CD4-positive, alpha-beta memory T cell (primary cell): Measurements from ENCODE around the gene NKAIN4. TPM values are rescaled to one million over a fixed set of nuclear protein-coding genes. Genes with fewer than 3 reads are reported as not detected.

ENCODE experiments used
- CTCF ChIA-PET: fragments of 350-600 bp; sonication (Branson Sonifier 250); formaldehyde crosslinking; loops from one replicate; lab custom pipeline; 2021; ENCODE audit warnings: inconsistent platforms; ENCODE audit not compliant: partially characterized antibody; lab: Charles Lee
- POLR2A ChIA-PET: fragments of 350-600 bp; sonication (Branson Sonifier 250); formaldehyde crosslinking; loops from one replicate; lab custom pipeline; 2021; ENCODE audit not compliant: partially characterized antibody; lab: Charles Lee
- DNase-seq, 5 donors: peaks; one replicate each; pipeline versions ENCODE4 v3.0.0 to v3.0.0-alpha.2; 2020 to 2022; ENCODE audit warnings: mixed read lengths in 1 of 5
- H3K27ac ChIP-seq: one replicate; pipeline ENCODE4 v1.7.0; 2013; ENCODE audit warnings: low read depth, low read length
- H3K27me3 ChIP-seq: 2 replicates; pipeline ENCODE4 v1.7.0; 2013; ENCODE audit warnings: mild to moderate bottlenecking, low read length, moderate library complexity; ENCODE audit not compliant: insufficient read depth
- H3K36me3 ChIP-seq: 2 replicates; pipeline ENCODE4 v1.7.0; 2013; ENCODE audit warnings: mild to moderate bottlenecking, low read length, moderate library complexity; ENCODE audit not compliant: insufficient read depth
- H3K4me1 ChIP-seq: 2 replicates; pipeline ENCODE4 v1.7.0; 2013; ENCODE audit warnings: mild to moderate bottlenecking, low read length, moderate library complexity; ENCODE audit not compliant: insufficient read depth
- H3K4me3 ChIP-seq, 2 donors: one replicate each; pipeline ENCODE4 v1.7.0; 2013; ENCODE audit warnings: low read length in 2 of 2, mild to moderate bottlenecking in 1 of 2
- H3K9me3 ChIP-seq, 2 donors: one replicate each; pipeline ENCODE4 v1.7.0; 2013; ENCODE audit warnings: low read length in 2 of 2, control low read depth in 1 of 2; ENCODE audit not compliant: control insufficient read depth in 1 of 2
- H3K27ac Mint-ChIP-seq, 7 donors: one replicate each; pipeline ENCODE4 v1.8.0; 2020 to 2021; ENCODE audit warnings: mixed read lengths in 7 of 7, mild to moderate bottlenecking in 6 of 7, inconsistent platforms in 3 of 7, moderate library complexity in 3 of 7
- H3K27me3 Mint-ChIP-seq, 2 donors: one replicate each; pipeline ENCODE4 v1.8.0; 2020 to 2021; ENCODE audit warnings: mixed read lengths in 2 of 2
- H3K36me3 Mint-ChIP-seq, 2 donors: one replicate each; pipeline ENCODE4 v1.8.0; 2020 to 2021; ENCODE audit warnings: mixed read lengths in 2 of 2, inconsistent platforms in 1 of 2, mild to moderate bottlenecking in 1 of 2
- H3K4me1 Mint-ChIP-seq, 4 donors: one replicate each; pipeline ENCODE4 v1.8.0; 2020 to 2021; ENCODE audit warnings: mixed read lengths in 4 of 4, mild to moderate bottlenecking in 1 of 4
- H3K4me3 Mint-ChIP-seq, 8 donors: one replicate each; pipeline ENCODE4 v1.8.0; 2020 to 2021; ENCODE audit warnings: mixed read lengths in 8 of 8, mild to moderate bottlenecking in 7 of 8, moderate library complexity in 6 of 8, inconsistent platforms in 3 of 8
- H3K9me3 Mint-ChIP-seq, 8 donors: one replicate each; pipeline ENCODE4 v1.8.0; 2020 to 2021; ENCODE audit warnings: mixed read lengths in 8 of 8, mild to moderate bottlenecking in 5 of 8, inconsistent platforms in 3 of 8, moderate library complexity in 1 of 8
- intact Hi-C: fragments of 100-400 bp; cut with micrococcal nuclease; formaldehyde crosslinking; loops from one replicate; pipeline ENCODE4 v1.15.1; 2023
- polyA plus RNA-seq, 2 donors: library from polyadenylated mRNA; unstranded; fragments of 300-500 nt; fragmentation: Illumina TruSeq; gene quantifications; one replicate each; pipeline ENCODE4 v1.2.3, GENCODE V29; 2021
- total RNA-seq, 2 experiments: library from RNA; stranded (reverse); gene quantifications; one replicate each; pipeline ENCODE4 v1.2.3, GENCODE V29; 2021

Gene NKAIN4
- total and polyA plus RNA-seq, 4 experiments from 2014 or later, result not detected

DNA sequence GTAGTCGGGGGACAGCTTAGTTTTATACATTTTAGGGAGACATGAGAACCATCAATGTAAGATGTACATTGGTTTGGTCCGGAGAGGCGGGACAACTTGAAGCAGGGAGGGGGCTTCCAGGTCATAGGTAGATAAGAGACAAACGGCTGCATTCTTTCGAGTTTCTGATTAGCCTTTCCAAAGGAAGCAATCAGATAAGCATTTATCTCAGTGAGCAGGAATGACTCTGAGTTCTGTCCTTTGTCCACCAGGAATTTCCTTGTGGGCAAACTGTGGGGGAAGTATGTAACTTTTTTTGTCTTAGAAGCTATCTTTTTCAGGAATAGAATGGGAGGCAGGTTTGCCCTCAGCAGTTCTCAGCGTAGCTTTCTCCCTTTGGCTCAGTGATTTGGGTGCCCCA is 39.7 kb downstream of the NKAIN4 start:
- CTCF ChIA-PET, result interaction anchor here (8.3 kb wide), 1 partner anchor 10 kb away, joined by 64 read pairs; no protein-coding TSS in a partner anchor
- Histone ChIP-seq H3K27ac (peak overlapping the region; percentile 74), H3K36me3 (peaks cover 38% of the 10 kb centered on the region), H3K27me3 (no peaks in the 10 kb centered on the region), H3K9me3 (no peaks in the 10 kb centered on the region), H3K4me3 (peak overlapping the region in 1 of 2 donors; percentile 76), H3K4me1 (peaks cover 64% of the 10 kb centered on the region)
- no peaks in the 10 kb centered on the region for H3K9me3 Mint-ChIP-seq
- no peaks in the 10 kb centered on the region for H3K27me3 Mint-ChIP-seq
- POLR2A ChIA-PET, result interaction anchor here (2.5 kb wide), 1 partner anchor 58 kb away, joined by 11 read pairs; the partner anchor contains the start of gene ARFGAP1
- DNase-seq, result no peak
- intact Hi-C loops, result no loop called here
- peak overlapping the region; percentile 85 to 97 (median 90) for H3K4me3 Mint-ChIP-seq
- H3K36me3 Mint-ChIP-seq, result peaks cover 29 to 46% of the 10 kb centered on the region in 2 donors
- H3K27ac Mint-ChIP-seq, result peak overlapping the region; percentile 39 to 95 (median 91)
- peaks cover 35 to 67% (median 51%) of the 10 kb centered on the region in 4 donors for H3K4me1 Mint-ChIP-seq

DNA sequence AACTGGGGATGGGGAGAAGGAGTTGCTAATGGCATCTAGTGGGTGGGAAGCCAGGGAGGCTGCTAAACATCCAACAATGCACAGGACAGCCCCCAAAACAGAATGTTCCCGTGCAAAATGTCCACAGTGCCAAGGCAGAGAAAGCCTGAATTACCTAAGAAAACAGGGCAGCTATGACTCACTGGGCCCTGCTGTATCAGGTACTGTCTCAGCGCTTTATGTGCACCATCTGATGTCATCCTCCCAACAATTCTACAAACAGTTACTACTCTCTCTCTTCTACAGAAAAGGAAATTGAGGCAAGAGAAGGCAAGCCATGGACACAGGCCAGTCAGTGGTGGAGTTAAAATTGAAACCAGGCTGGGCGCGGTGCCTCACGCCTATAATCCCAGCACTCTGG is 41.5 kb downstream of the NKAIN4 start:
- H3K9me3 Mint-ChIP-seq, result no peaks in the 10 kb centered on the region
- Histone ChIP-seq H3K9me3 (no peaks in the 10 kb centered on the region), H3K27ac (no peak overlapping the region), H3K36me3 (peaks cover 52% of the 10 kb centered on the region), H3K4me3 (no peak overlapping the region), H3K27me3 (no peaks in the 10 kb centered on the region), H3K4me1 (peaks cover 66% of the 10 kb centered on the region)
- DNase-seq, result no peak
- peak overlapping the region in 4 of 8 donors; percentile 1 to 65 (median 32) for H3K4me3 Mint-ChIP-seq
- ChIA-PET CTCF (interaction anchor here (8.3 kb wide), 1 partner anchor 12 kb away, joined by 64 read pairs; no protein-coding TSS in a partner anchor), POLR2A (no interaction called here)
- peaks cover 29 to 59% of the 10 kb centered on the region in 2 donors for H3K36me3 Mint-ChIP-seq
- H3K27me3 Mint-ChIP-seq, result no peaks in the 10 kb centered on the region
- peak overlapping the region in 2 of 7 donors; percentile 26 to 62 for H3K27ac Mint-ChIP-seq
- intact Hi-C loops, result no loop called here
- H3K4me1 Mint-ChIP-seq, result peaks cover 39 to 78% (median 54%) of the 10 kb centered on the region in 4 donors

DNA sequence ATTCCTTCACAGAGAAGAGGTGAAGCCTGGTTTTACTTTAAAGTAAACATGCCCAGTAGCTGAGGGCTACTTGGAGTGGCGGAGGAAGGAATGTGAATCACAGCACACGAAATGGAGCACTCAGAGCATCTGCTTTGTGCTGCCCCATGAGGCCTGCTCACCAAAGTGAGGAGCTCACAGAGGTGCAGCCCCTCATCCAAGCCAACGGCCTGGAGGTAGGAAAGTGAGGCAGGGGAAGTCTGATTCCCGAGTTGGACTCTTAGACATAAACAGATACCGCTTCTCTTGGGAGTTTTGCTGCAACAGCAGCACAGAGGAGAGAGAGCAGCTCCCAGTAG is 41.9 kb downstream of the NKAIN4 start:
- Histone ChIP-seq H3K9me3 (no peaks in the 10 kb centered on the region), H3K27ac (no peak overlapping the region), H3K4me3 (no peak overlapping the region), H3K36me3 (peaks cover 56% of the 10 kb centered on the region), H3K27me3 (no peaks in the 10 kb centered on the region), H3K4me1 (peaks cover 66% of the 10 kb centered on the region)
- H3K36me3 Mint-ChIP-seq, result peaks cover 29 to 64% of the 10 kb centered on the region in 2 donors
- intact Hi-C loops, result no loop called here
- CTCF ChIA-PET, result interaction anchor here (8.3 kb wide), 1 partner anchor 12 kb away, joined by 64 read pairs; no protein-coding TSS in a partner anchor
- peak overlapping the region in 4 of 8 donors; percentile 1 to 53 (median 51) for H3K4me3 Mint-ChIP-seq
- H3K27me3 Mint-ChIP-seq, result no peaks in the 10 kb centered on the region
- POLR2A ChIA-PET, result no interaction called here
- no peaks in the 10 kb centered on the region for H3K9me3 Mint-ChIP-seq
- peak overlapping the region in 3 of 7 donors; percentile 56 to 70 (median 62) for H3K27ac Mint-ChIP-seq
- no peak for DNase-seq
- H3K4me1 Mint-ChIP-seq, result peaks cover 39 to 80% (median 54%) of the 10 kb centered on the region in 4 donors

DNA sequence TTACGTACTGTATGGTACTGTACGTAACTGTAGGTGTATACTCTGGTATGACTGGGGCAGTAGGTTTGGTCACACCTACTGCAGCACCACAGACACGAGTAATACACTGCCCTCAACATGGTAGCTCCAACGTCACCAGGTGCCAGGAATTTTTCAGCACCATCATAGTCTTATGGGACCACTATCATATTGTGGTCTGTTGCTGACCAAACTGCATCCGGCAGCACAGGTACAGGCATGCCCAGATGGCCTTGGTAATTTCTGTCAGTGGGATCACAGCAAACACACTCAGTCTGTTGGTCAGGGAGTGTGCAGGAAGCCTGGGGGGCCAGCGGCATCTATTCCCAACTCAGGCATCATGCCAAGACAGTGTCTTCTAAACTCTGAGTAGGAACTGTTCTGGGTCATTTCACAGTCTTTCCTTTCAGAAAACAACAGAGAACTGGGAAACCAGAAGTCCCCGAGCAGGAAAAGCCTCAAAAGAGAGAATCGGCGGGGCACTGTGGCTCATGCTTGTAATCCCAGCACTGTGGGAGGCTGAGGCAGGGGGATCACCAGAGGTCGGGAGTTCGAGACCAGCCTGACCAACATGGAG is 44.2 kb downstream of the NKAIN4 start:
- intact Hi-C loops, result no loop called here
- no peak for DNase-seq
- H3K9me3 ChIP-seq, result no peaks in the 10 kb centered on the region
- peaks cover 71% of the 10 kb centered on the region for H3K36me3 ChIP-seq
- Mint-ChIP-seq H3K4me1 (peaks cover 36 to 86% (median 52%) of the 10 kb centered on the region in 4 donors), H3K4me3 (peak overlapping the region in 1 of 8 donors; percentile 7), H3K27me3 (no peaks in the 10 kb centered on the region), H3K9me3 (no peaks in the 10 kb centered on the region), H3K27ac (peak overlapping the region in 2 of 7 donors; percentile 4 to 61), H3K36me3 (peaks cover 38 to 83% of the 10 kb centered on the region in 2 donors)
- H3K27ac ChIP-seq, result no peak overlapping the region
- no peaks in the 10 kb centered on the region for H3K27me3 ChIP-seq
- ChIA-PET POLR2A (no interaction called here), CTCF (interaction anchor here (8.3 kb wide), 1 partner anchor 14 kb away, joined by 64 read pairs; no protein-coding TSS in a partner anchor)
- H3K4me3 ChIP-seq, result no peak overlapping the region
- H3K4me1 ChIP-seq, result peaks cover 57% of the 10 kb centered on the region

DNA sequence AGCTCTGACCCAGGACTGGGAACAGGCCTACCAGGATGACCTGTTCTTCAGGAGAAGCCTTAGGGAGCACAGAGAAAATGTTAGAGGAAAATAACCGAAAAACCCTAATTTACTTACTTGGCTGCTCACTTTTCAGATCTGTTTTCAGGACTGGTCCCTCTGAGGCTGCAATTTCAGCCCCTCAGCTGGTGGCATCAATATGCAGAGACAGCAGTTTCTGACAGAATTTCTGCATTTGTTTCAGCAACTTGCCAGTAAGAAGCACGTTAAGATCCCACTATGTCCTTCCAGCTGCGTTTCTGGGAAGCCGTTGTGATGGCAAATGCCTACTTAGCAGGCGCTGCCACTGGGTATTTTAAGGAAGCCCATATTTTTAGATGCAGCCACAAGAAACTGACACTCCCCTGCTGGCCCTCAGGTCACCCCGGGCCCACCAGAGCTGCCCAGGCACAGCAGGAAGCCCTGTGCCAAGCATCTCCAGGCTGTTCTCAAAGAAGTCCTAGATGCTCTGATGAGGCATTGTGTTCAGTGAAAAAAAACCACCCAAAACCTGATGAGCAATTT is 45.8 kb downstream of the NKAIN4 start:
- H3K9me3 Mint-ChIP-seq, result no peaks in the 10 kb centered on the region
- Histone ChIP-seq H3K4me1 (peaks cover 40% of the 10 kb centered on the region), H3K36me3 (peaks cover 83% of the 10 kb centered on the region), H3K4me3 (no peak overlapping the region), H3K27me3 (no peaks in the 10 kb centered on the region), H3K27ac (no peak overlapping the region), H3K9me3 (no peaks in the 10 kb centered on the region)
- intact Hi-C loops, result no loop called here
- H3K4me3 Mint-ChIP-seq, result no peak overlapping the region
- DNase-seq, result no peak
- CTCF ChIA-PET, result interaction anchor here (1.0 to 8.3 kb wide), 2 partner anchors 12 to 16 kb away, joined by 3 to 64 read pairs; no protein-coding TSS in a partner anchor
- H3K36me3 Mint-ChIP-seq, result peaks cover 30 to 83% of the 10 kb centered on the region in 2 donors
- no peaks in the 10 kb centered on the region for H3K27me3 Mint-ChIP-seq
- POLR2A ChIA-PET, result interaction anchor here (1.4 kb wide), 1 partner anchor 8 kb away, joined by 3 read pairs; no protein-coding TSS in a partner anchor
- no peak overlapping the region for H3K27ac Mint-ChIP-seq
- H3K4me1 Mint-ChIP-seq, result peaks cover 23 to 75% (median 38%) of the 10 kb centered on the region in 4 donors

DNA sequence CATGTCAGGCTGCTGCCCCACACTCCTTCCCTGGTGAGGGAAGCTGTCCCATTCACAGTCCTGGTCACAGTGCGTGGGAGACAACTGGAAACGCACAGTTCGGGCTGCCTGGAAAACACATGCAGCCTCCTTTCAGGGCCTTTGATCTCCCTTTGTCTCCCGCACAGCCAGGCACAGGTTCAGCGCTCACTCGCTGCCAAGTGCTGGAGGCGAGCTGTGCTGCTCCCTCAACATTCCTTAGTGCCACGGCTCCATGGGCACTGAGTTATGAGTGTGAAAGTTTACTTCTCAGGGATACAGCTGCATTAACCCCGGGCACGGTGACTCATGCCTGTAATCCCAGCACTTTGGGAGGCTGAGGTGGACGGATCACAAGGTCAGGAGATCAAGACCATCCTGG is 47.4 kb downstream of the NKAIN4 start:
- Histone ChIP-seq H3K9me3 (no peaks in the 10 kb centered on the region), H3K27me3 (no peaks in the 10 kb centered on the region), H3K4me1 (peaks cover 24% of the 10 kb centered on the region), H3K27ac (no peak overlapping the region), H3K36me3 (peaks cover 85% of the 10 kb centered on the region), H3K4me3 (no peak overlapping the region)
- Mint-ChIP-seq H3K4me3 (no peak overlapping the region), H3K27ac (peak overlapping the region in 1 of 7 donors; percentile 78), H3K9me3 (no peaks in the 10 kb centered on the region), H3K36me3 (peaks cover 25 to 84% of the 10 kb centered on the region in 2 donors), H3K27me3 (no peaks in the 10 kb centered on the region), H3K4me1 (peaks cover 13 to 69% (median 25%) of the 10 kb centered on the region in 4 donors)
- DNase-seq, result no peak
- CTCF ChIA-PET, result interaction anchor here (2.4 kb wide), 1 partner anchor 16 kb away, joined by 10 read pairs; no protein-coding TSS in a partner anchor
- intact Hi-C loops, result no loop called here
- POLR2A ChIA-PET, result no interaction called here

DNA sequence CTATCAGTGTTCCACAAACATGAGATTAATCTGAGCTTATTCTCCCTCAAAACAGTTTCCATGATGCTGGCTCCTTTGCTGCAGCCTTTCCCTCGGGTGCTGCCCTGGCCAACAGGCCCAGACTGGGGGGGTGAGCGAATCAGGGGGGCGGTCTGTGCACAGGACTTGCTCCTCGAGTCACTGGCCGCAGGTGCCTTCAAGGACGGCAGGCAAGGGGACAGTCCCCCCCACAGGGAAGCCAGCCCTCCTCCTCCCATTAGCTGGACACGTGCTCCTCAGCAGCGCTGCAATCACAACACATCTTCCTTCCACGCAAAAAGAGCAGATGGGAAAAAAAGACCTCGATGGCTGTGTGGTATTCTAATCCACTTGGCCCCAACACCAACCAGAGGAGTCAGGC is 48.4 kb downstream of the NKAIN4 start:
- no peaks in the 10 kb centered on the region for H3K27me3 Mint-ChIP-seq
- H3K36me3 Mint-ChIP-seq, result peaks cover 31 to 88% of the 10 kb centered on the region in 2 donors
- H3K4me1 Mint-ChIP-seq, result peaks cover 15 to 69% (median 24%) of the 10 kb centered on the region in 4 donors
- no peak for DNase-seq
- ChIA-PET CTCF (interaction anchor here (2.4 kb wide), 1 partner anchor 17 kb away, joined by 10 read pairs; no protein-coding TSS in a partner anchor), POLR2A (no interaction called here)
- peaks cover 76% of the 10 kb centered on the region for H3K36me3 ChIP-seq
- H3K27ac ChIP-seq, result no peak overlapping the region
- H3K9me3 Mint-ChIP-seq, result no peaks in the 10 kb centered on the region
- no peak overlapping the region for H3K27ac Mint-ChIP-seq
- H3K4me1 ChIP-seq, result peaks cover 14% of the 10 kb centered on the region
- no peaks in the 10 kb centered on the region for H3K9me3 ChIP-seq
- H3K27me3 ChIP-seq, result no peaks in the 10 kb centered on the region
- no peak overlapping the region for H3K4me3 ChIP-seq
- intact Hi-C loops, result no loop called here
- H3K4me3 Mint-ChIP-seq, result no peak overlapping the region
